Tibial artery (tissue), 4 donors: ENCODE results near the gene PRG2.

Experiments used
- DNase-seq, 2 donors: peaks; one replicate each; pipeline ENCODE4 v3.0.0-alpha.2; 2019
- H3K27ac ChIP-seq, 2 donors: fragments of 200-600 bp; sonication (generic) in 1 of 2; 1 replicate in 1 of 2; 2 replicates in 1 of 2; pipeline ENCODE4 v1.5.1; 2018 to 2019; ENCODE audit warnings: mild to moderate bottlenecking in 1 of 2
- H3K27me3 ChIP-seq, 2 donors: fragments of 200-600 bp; sonication (generic) in 1 of 2; one replicate each; pipeline versions ENCODE4 v1.5.1 to v1.6.0; 2016 to 2019
- H3K36me3 ChIP-seq, 3 donors: fragments of 200-600 bp; sonication (generic) in 2 of 3; one replicate each; pipeline ENCODE4 v1.5.1; 2016 to 2019; ENCODE audit warnings: mild to moderate bottlenecking in 2 of 3
- H3K4me1 ChIP-seq, 4 donors: fragments of 200-600 bp; sonication (generic) in 2 of 4; 1 replicate in 3 of 4; 2 replicates in 1 of 4; pipeline ENCODE4 v1.5.1; 2016 to 2019
- H3K4me3 ChIP-seq, 2 donors: fragments of 200-600 bp; sonication (generic) in 1 of 2; 1 replicate in 1 of 2; 2 replicates in 1 of 2; pipeline ENCODE4 v1.5.1; 2018 to 2019; ENCODE audit warnings: mild to moderate bottlenecking in 2 of 2
- H3K9me3 ChIP-seq, 3 donors: fragments of 200-600 bp; sonication (generic) in 1 of 3; one replicate each; pipeline ENCODE4 v1.5.1; 2016 to 2019
- CTCF ChIP-seq, 2 experiments: fragments of 200-600 bp in 1 of 2; fragments of 450-650 bp in 1 of 2; IDR thresholded peaks; one replicate each; pipeline ENCODE4 v1.5.1; 2017 to 2019; ENCODE audit warnings: antibody characterized with exemption in 2 of 2, mild to moderate bottlenecking in 1 of 2, moderate library complexity in 1 of 2
- intact Hi-C: fragments of 100-400 bp; cut with DNase I; formaldehyde crosslinking; loops from one replicate; pipeline ENCODE4 v1.15.0; 2023; ENCODE audit warnings: low total_unique reads

The PRG2 gene

GRCh38 chr11:57418131-57418530 is 27.7 kb upstream of the PRG2 start:
- Histone ChIP-seq H3K4me1 (peaks cover 0 to 12% (median 5%) of the 10 kb centered on the region in 4 donors), H3K9me3 (no peaks in the 10 kb centered on the region), H3K36me3 (peaks cover 59 to 99% (median 84%) of the 10 kb centered on the region in 3 donors), H3K27ac (no peak overlapping the region), H3K27me3 (no peaks in the 10 kb centered on the region), H3K4me3 (no peak overlapping the region)
- TF ChIP-seq CTCF (IDR thresholded peaks at IDR 0.05), result no peak
- no peak for DNase-seq
- intact Hi-C loops, result no loop called here

GRCh38 chr11:57417056-57417455 is 26.6 kb upstream of the PRG2 start:
- Histone ChIP-seq H3K27ac (peak overlapping the region in 1 of 2 donors; percentile 0), H3K9me3 (no peaks in the 10 kb centered on the region), H3K36me3 (peaks cover 70 to 98% (median 76%) of the 10 kb centered on the region in 3 donors), H3K4me1 (peaks cover 0 to 12% (median 5%) of the 10 kb centered on the region in 4 donors), H3K27me3 (no peaks in the 10 kb centered on the region), H3K4me3 (no peak overlapping the region)
- intact Hi-C loops, result no loop called here
- peak in 1 of 2 donors; percentile 68 for DNase-seq
- no peak for TF ChIP-seq CTCF (IDR thresholded peaks at IDR 0.05)

GRCh38 chr11:57416436-57416835 is 26.0 kb upstream of the PRG2 start:
- intact Hi-C loops, result no loop called here
- Histone ChIP-seq H3K4me1 (peaks cover 0 to 12% (median 5%) of the 10 kb centered on the region in 4 donors), H3K9me3 (no peaks in the 10 kb centered on the region), H3K4me3 (no peak overlapping the region), H3K27ac (peak overlapping the region in 1 of 2 donors; percentile 0), H3K36me3 (peaks cover 74 to 95% (median 77%) of the 10 kb centered on the region in 3 donors), H3K27me3 (no peaks in the 10 kb centered on the region)
- DNase-seq, result no peak
- no peak for TF ChIP-seq CTCF (IDR thresholded peaks at IDR 0.05)

GRCh38 chr11:57414612-57415212 is 24.3 kb upstream of the PRG2 start:
- H3K4me3 ChIP-seq, result no peak overlapping the region
- H3K27me3 ChIP-seq, result no peaks in the 10 kb centered on the region
- no peaks in the 10 kb centered on the region for H3K9me3 ChIP-seq
- peaks cover 78 to 95% (median 79%) of the 10 kb centered on the region in 3 donors for H3K36me3 ChIP-seq
- no peak for TF ChIP-seq CTCF (IDR thresholded peaks at IDR 0.05)
- DNase-seq, result no peak
- intact Hi-C loops, result no loop called here
- H3K4me1 ChIP-seq, result peaks cover 0 to 12% (median 5%) of the 10 kb centered on the region in 4 donors
- no peak overlapping the region for H3K27ac ChIP-seq

GRCh38 chr11:57413681-57414080 is 23.2 kb upstream of the PRG2 start:
- no peak for TF ChIP-seq CTCF (IDR thresholded peaks at IDR 0.05)
- DNase-seq, result no peak
- Histone ChIP-seq H3K27ac (no peak overlapping the region), H3K27me3 (no peaks in the 10 kb centered on the region), H3K36me3 (peaks cover 87 to 95% (median 88%) of the 10 kb centered on the region in 3 donors), H3K4me3 (no peak overlapping the region), H3K4me1 (peaks cover 0 to 12% (median 5%) of the 10 kb centered on the region in 4 donors), H3K9me3 (no peaks in the 10 kb centered on the region)
- intact Hi-C loops, result no loop called here
